ENCODE measurements around the gene SMNDC1.

Gene SMNDC1

DNA sequence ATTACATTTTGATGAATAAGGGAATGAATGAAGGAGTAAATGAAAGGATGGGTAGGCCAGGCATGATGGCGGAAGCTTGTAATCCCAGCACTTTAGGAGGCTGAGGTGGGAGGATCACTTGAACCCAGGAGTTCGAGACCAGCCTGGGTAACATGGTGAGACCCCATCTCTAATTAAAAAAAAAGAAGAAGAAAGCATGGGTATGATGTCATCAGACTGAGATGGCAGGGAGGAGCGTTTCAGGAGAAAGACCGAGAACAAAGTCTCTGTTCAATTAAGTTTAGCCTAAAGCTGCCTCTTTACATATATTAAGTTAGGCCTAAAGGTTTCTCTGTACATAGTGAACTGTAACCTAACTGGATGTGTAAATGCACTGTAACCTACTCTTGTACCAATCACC lies 42.2 kb upstream of the SMNDC1 start:
- no peak for TF ChIP-seq EZH2 (IDR thresholded peaks at IDR 0.05)
- no peak for TF ChIP-seq POLR2AphosphoS5 (IDR thresholded peaks at IDR 0.05; ENCODE audit: borderline replicate concordance, low read depth, low read length)
- TF ChIP-seq FOXP2 (optimal IDR thresholded peaks at IDR 0.05; ENCODE audit: control extremely low read depth, extremely low read length, insufficient read depth) = no peak
- H3K36me3 ChIP-seq (ENCODE audit: insufficient read depth, low read length) = no peaks in the 10 kb centered on the region

DNA sequence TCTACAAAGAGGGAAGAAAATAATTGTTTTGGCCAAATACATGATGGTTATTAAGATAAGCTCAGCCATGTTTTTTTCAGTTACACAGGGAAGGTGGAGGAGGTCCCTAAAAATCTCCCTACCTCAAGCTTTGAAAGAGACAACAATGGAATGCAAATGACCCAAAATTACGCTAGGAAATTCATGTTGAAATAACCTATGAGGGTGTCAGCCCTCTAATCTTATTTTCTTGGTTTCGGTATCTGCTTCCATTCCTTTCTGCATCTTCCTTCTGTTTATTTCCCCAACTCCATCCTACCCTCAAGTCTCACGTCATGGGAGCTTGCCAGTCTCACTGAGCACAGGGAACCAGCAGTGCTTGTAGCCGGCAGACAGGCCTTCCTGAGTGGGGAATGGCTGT lies 40.6 kb upstream of the SMNDC1 start:
- TF ChIP-seq POLR2AphosphoS5 (IDR thresholded peaks at IDR 0.05; ENCODE audit: borderline replicate concordance, low read depth, low read length) (no peak), FOXP2 (optimal IDR thresholded peaks at IDR 0.05; ENCODE audit: control extremely low read depth, extremely low read length, insufficient read depth) (no peak), EZH2 (IDR thresholded peaks at IDR 0.05) (no peak)
- no peak for DNase-seq (ENCODE audit: low read depth, low spot score)
- Histone ChIP-seq H3K36me3 (ENCODE audit: insufficient read depth, low read length) (no peaks in the 10 kb centered on the region), H3K27ac (no peak overlapping the region), H3K9ac (ENCODE audit: insufficient read length) (no peak overlapping the region), H3K9me3 (ENCODE audit: low read depth, low read length) (no peaks in the 10 kb centered on the region), H3K4me3 (no peak overlapping the region)

More for the DNA sequence above, 42.2 kb upstream of the SMNDC1 start:
- Histone ChIP-seq H3K9ac (ENCODE audit: insufficient read length) (no peak overlapping the region), H3K4me3 (no peak overlapping the region), H3K27ac (no peak overlapping the region), H3K9me3 (ENCODE audit: low read depth, low read length) (no peaks in the 10 kb centered on the region)
- DNase-seq (ENCODE audit: low read depth, low spot score) = no peak

DNA sequence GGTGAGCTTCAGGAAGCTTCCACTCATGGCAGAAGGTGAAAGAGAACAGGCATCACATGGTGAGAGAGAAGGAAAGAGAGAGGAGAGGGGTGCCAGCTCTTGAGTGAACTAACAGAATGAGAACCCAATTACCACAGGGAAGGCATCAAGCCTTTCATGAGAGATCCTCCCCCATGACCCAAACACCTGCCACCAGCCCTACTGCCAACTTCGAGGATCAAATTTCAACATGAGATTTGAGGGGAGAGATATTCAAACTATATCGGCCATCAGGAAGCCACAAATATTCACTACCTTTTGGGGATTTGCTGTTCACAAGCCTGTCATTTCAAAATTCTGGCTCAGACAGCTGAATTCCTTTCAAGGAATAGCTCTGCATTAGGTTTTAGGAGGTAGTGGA lies 39.9 kb upstream of the SMNDC1 start:
- TF ChIP-seq POLR2AphosphoS5 (IDR thresholded peaks at IDR 0.05; ENCODE audit: borderline replicate concordance, low read depth, low read length) (no peak), FOXP2 (optimal IDR thresholded peaks at IDR 0.05; ENCODE audit: control extremely low read depth, extremely low read length, insufficient read depth) (no peak), EZH2 (IDR thresholded peaks at IDR 0.05) (no peak)
- no peaks in the 10 kb centered on the region for H3K36me3 ChIP-seq (ENCODE audit: insufficient read depth, low read length)
- no peak overlapping the region for H3K4me3 ChIP-seq
- H3K9me3 ChIP-seq (ENCODE audit: low read depth, low read length) = no peaks in the 10 kb centered on the region
- DNase-seq (ENCODE audit: low read depth, low spot score) = no peak
- no peak overlapping the region for H3K9ac ChIP-seq (ENCODE audit: insufficient read length)
- no peak overlapping the region for H3K27ac ChIP-seq

DNA sequence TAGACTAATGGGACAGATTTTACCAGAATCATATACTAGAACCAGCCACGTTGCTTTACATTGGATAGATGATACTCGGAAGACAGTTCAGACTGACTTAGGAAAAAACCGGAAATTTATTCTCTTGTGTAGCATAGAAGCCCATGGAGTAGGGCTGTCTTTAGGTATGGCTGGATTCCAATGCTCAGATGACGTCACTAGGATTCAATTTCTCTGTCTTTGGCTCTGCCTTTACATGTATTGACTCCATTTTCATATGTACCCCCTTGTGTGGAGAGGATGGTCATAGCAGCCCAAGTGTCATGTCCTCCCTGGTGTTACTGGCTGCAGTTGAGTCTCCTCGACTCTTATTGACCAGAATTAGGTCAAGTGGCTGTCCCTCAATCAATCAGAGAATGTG lies 39.2 kb upstream of the SMNDC1 start:
- Histone ChIP-seq H3K4me3 (no peak overlapping the region), H3K36me3 (ENCODE audit: insufficient read depth, low read length) (no peaks in the 10 kb centered on the region), H3K27ac (no peak overlapping the region), H3K9ac (ENCODE audit: insufficient read length) (no peak overlapping the region), H3K9me3 (ENCODE audit: low read depth, low read length) (no peaks in the 10 kb centered on the region)
- DNase-seq (ENCODE audit: low read depth, low spot score) = no peak
- no peak for TF ChIP-seq POLR2AphosphoS5 (IDR thresholded peaks at IDR 0.05; ENCODE audit: borderline replicate concordance, low read depth, low read length)
- no peak for TF ChIP-seq FOXP2 (optimal IDR thresholded peaks at IDR 0.05; ENCODE audit: control extremely low read depth, extremely low read length, insufficient read depth)
- TF ChIP-seq EZH2 (IDR thresholded peaks at IDR 0.05) = no peak

DNA sequence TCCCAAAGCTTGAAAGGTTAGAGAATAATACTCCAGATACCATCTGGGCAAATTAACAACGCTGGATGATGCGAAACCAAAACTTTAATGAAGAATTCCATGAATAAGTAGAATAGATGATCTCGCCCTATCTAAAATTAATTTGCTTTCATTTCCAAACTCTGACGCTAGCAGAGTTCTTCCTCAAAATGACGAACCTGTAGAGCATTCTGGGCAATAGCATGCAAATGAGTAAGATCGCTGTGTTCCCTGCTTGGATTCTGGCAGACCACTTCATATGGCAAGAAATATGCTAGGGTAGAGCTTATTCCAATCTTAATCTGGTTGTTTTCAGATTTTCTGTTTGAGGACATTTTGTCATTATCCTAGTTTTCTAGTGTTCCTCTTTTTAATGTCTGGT lies 36.1 kb upstream of the SMNDC1 start:
- no peaks in the 10 kb centered on the region for H3K9me3 ChIP-seq (ENCODE audit: low read depth, low read length)
- no peak overlapping the region for H3K4me3 ChIP-seq
- no peaks in the 10 kb centered on the region for H3K36me3 ChIP-seq (ENCODE audit: insufficient read depth, low read length)
- TF ChIP-seq FOXP2 (optimal IDR thresholded peaks at IDR 0.05; ENCODE audit: control extremely low read depth, extremely low read length, insufficient read depth) = no peak
- no peak for TF ChIP-seq EZH2 (IDR thresholded peaks at IDR 0.05)
- TF ChIP-seq POLR2AphosphoS5 (IDR thresholded peaks at IDR 0.05; ENCODE audit: borderline replicate concordance, low read depth, low read length) = no peak
- no peak overlapping the region for H3K27ac ChIP-seq
- no peak for DNase-seq (ENCODE audit: low read depth, low spot score)
- H3K9ac ChIP-seq (ENCODE audit: insufficient read length) = no peak overlapping the region

DNA sequence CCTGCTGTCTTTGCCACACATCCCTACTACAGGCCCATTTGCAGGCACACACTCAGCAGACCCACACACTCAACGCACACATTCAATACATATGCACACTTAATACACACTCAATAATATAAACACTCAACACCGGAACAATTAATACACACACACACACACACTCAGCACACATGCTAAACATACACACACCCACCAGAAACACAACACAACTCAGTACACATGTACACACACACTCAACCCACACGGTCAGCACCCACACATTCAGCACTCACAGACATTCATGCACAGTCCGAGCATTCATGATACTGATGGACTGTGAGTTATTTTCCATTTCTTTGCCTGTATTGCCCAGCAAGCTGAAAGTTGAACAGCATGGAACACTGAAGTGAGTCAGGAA lies 35.4 kb upstream of the SMNDC1 start:
- no peaks in the 10 kb centered on the region for H3K36me3 ChIP-seq (ENCODE audit: insufficient read depth, low read length)

DNA sequence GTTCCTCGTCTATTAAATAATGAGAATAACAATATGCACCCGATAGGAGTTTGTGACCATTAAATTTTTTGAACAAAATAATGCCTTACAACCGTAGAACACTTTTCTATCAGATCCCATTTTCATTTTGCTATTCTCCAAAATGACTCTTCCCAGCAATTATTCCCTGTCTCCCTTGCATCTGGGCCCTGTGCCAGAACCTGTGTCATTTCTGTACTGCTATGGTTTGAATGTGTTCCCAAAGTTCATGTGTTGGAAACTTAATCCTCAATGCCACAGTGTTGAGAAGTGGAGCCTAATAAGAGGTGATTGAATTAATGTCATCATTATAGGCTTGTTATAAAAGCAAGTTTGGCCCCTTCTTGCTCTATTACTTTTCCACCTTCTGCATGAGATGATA lies 33.2 kb upstream of the SMNDC1 start:
- TF ChIP-seq FOXP2 (optimal IDR thresholded peaks at IDR 0.05; ENCODE audit: control extremely low read depth, extremely low read length, insufficient read depth) (no peak), EZH2 (IDR thresholded peaks at IDR 0.05) (no peak), POLR2AphosphoS5 (IDR thresholded peaks at IDR 0.05; ENCODE audit: borderline replicate concordance, low read depth, low read length) (no peak)
- Histone ChIP-seq H3K9ac (ENCODE audit: insufficient read length) (no peak overlapping the region), H3K4me3 (no peak overlapping the region), H3K36me3 (ENCODE audit: insufficient read depth, low read length) (no peaks in the 10 kb centered on the region), H3K9me3 (ENCODE audit: low read depth, low read length) (no peaks in the 10 kb centered on the region), H3K27ac (no peak overlapping the region)
- DNase-seq (ENCODE audit: low read depth, low spot score) = no peak

More for the DNA sequence above, 35.4 kb upstream of the SMNDC1 start:
- no peak overlapping the region for H3K27ac ChIP-seq
- H3K9me3 ChIP-seq (ENCODE audit: low read depth, low read length) = no peaks in the 10 kb centered on the region
- no peak for DNase-seq (ENCODE audit: low read depth, low spot score)
- H3K9ac ChIP-seq (ENCODE audit: insufficient read length) = no peak overlapping the region
- TF ChIP-seq FOXP2 (optimal IDR thresholded peaks at IDR 0.05; ENCODE audit: control extremely low read depth, extremely low read length, insufficient read depth) = no peak
- no peak overlapping the region for H3K4me3 ChIP-seq

DNA sequence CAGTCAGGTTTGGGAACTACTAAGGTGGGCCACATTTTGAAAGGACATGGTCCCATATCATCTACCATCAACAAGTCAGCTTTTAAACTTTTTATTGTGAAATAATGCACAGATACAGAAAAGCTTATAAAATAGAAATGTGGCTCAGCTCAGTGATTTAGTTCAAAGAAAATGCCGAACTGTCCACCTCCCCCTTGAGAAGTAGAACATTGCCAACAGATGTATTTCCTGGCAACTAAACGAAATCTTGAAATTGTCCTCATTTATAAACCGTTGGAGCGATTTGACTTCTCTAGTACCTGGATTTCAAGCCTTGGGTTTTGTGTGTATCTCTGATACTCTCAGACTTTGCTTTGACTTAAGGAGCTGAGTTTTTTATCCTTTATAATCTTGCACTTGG lies 32.7 kb upstream of the SMNDC1 start:
- DNase-seq (ENCODE audit: low read depth, low spot score) = no peak
- no peak for TF ChIP-seq POLR2AphosphoS5 (IDR thresholded peaks at IDR 0.05; ENCODE audit: borderline replicate concordance, low read depth, low read length)
- no peak for TF ChIP-seq EZH2 (IDR thresholded peaks at IDR 0.05)
- TF ChIP-seq FOXP2 (optimal IDR thresholded peaks at IDR 0.05; ENCODE audit: control extremely low read depth, extremely low read length, insufficient read depth) = no peak
- Histone ChIP-seq H3K9ac (ENCODE audit: insufficient read length) (no peak overlapping the region), H3K9me3 (ENCODE audit: low read depth, low read length) (no peaks in the 10 kb centered on the region), H3K36me3 (ENCODE audit: insufficient read depth, low read length) (no peaks in the 10 kb centered on the region), H3K4me3 (no peak overlapping the region), H3K27ac (no peak overlapping the region)

DNA sequence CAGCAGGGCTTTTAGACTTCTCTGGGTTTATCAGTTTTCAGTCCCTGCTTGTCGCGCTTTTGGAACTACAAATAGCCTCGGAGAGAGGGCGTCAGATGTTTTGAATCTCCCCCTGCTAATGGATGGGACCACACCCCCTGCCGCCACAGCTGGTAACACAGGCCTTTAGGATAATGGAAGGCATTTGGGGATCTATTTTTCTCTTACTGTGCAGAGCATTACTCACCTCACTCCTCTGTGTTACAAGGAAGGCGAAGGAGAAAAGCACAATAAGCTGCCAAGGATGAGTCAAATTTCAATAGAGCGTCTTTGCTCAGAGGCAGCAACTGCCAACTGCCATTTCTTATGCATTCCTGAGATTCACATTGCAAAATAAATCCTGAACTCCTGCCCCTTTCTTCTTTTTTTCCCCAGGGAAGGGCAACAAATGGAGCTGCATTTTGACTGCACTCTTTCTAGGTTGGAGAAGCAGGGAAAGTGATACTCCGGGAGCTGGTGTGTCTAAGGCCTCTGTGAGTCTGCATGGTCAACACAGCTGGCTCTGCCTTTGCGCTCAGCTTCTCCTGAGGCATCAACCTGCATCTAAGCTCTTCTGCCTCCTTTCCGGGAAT lies 31.5 kb upstream of the SMNDC1 start:
- no peak overlapping the region for H3K9ac ChIP-seq (ENCODE audit: insufficient read length)
- no peaks in the 10 kb centered on the region for H3K36me3 ChIP-seq (ENCODE audit: insufficient read depth, low read length)
- TF ChIP-seq POLR2AphosphoS5 (IDR thresholded peaks at IDR 0.05; ENCODE audit: borderline replicate concordance, low read depth, low read length) = no peak
- no peak for TF ChIP-seq FOXP2 (optimal IDR thresholded peaks at IDR 0.05; ENCODE audit: control extremely low read depth, extremely low read length, insufficient read depth)
- no peak for TF ChIP-seq EZH2 (IDR thresholded peaks at IDR 0.05)
- no peak overlapping the region for H3K4me3 ChIP-seq
- DNase-seq (ENCODE audit: low read depth, low spot score) = no peak
- H3K9me3 ChIP-seq (ENCODE audit: low read depth, low read length) = no peaks in the 10 kb centered on the region
- H3K27ac ChIP-seq = no peak overlapping the region

All from SK-N-MC (cell line).